Smooth muscle cell (in vitro differentiated cells): ENCODE data around the gene LRRN4. TPM values are rescaled to one million over a fixed set of nuclear protein-coding genes. Genes with fewer than 3 reads are reported as not detected.

Experiments
- DNase-seq: peaks from one replicate; lab custom pipeline; 2025; ENCODE audit not compliant: unreplicated experiment; lab: John Stamatoyannopoulos, UW
- H2AFZ ChIP-seq: fragments of 200-600 bp; sonication (generic); 2 replicates; pipeline ENCODE4 v1.6.0; 2016; ENCODE audit warnings: antibody characterized with exemption, low read depth, mild to moderate bottlenecking
- H3F3A ChIP-seq: fragments of 200-600 bp; sonication (generic); 2 replicates; pipeline ENCODE4 v1.6.0; 2017; ENCODE audit warnings: antibody characterized with exemption, low read depth
- H3K27ac ChIP-seq: fragments of 200-600 bp; sonication (generic); 2 replicates; pipeline ENCODE4 v1.5.1; 2016; ENCODE audit warnings: low read depth, mild to moderate bottlenecking
- H3K27me3 ChIP-seq: fragments of 200-600 bp; sonication (generic); 2 replicates; pipeline ENCODE4 v1.6.1; 2016; ENCODE audit warnings: low read depth, mild to moderate bottlenecking
- H3K36me3 ChIP-seq: fragments of 200-600 bp; sonication (generic); 2 replicates; pipeline ENCODE4 v1.5.1; 2016; ENCODE audit warnings: low read depth
- H3K4me1 ChIP-seq: fragments of 200-600 bp; sonication (generic); 2 replicates; pipeline ENCODE4 v1.5.1; 2016; ENCODE audit warnings: low read depth
- H3K4me2 ChIP-seq: fragments of 200-600 bp; sonication (generic); 2 replicates; pipeline ENCODE4 v1.6.0; 2016; ENCODE audit warnings: mild to moderate bottlenecking
- H3K4me3 ChIP-seq: fragments of 200-600 bp; sonication (generic); 2 replicates; pipeline ENCODE4 v1.5.1; 2016; ENCODE audit warnings: mild to moderate bottlenecking
- H3K79me2 ChIP-seq: fragments of 200-600 bp; sonication (generic); 2 replicates; pipeline ENCODE4 v1.6.0; 2016; ENCODE audit warnings: low read depth, mild to moderate bottlenecking
- H3K9ac ChIP-seq: fragments of 200-600 bp; sonication (generic); 2 replicates; pipeline ENCODE4 v1.6.0; 2016; ENCODE audit warnings: low read depth
- H3K9me3 ChIP-seq: fragments of 200-600 bp; sonication (generic); replicated peaks from 2 replicates; pipeline ENCODE4 v1.5.1; 2016; ENCODE audit warnings: low read depth
- H4K20me1 ChIP-seq: fragments of 200-600 bp; sonication (generic); 2 replicates; pipeline ENCODE4 v1.6.0; 2016; ENCODE audit warnings: low read depth
- WGBS: methylation state at CpG from one replicate; pipeline ENCODE4 v1.1.7; 2016; ENCODE audit warnings: low lambda C conversion rate; 5-methylcytosine and 5-hydroxymethylcytosine counted together
- polyA plus RNA-seq: library from polyadenylated mRNA; unstranded; fragments of >200 nt; fragmentation: Nextera tagmentation; extraction: Ambion mirVana; gene quantifications from 2 replicates; pipeline ENCODE4 v1.2.1, GENCODE V29; 2016
- total RNA-seq: library from RNA; depleted of rRNA; stranded (reverse); fragments of >200 nt; gene quantifications from 2 replicates; pipeline ENCODE4 v1.2.3, GENCODE V29; 2014
- TF ChIP-seq, protein P1 (sequence below): fragments of 200-600 bp; sonication (generic); IDR thresholded peaks from 2 replicates; pipeline ENCODE4 v1.5.1; 2017; ENCODE audit warnings: borderline replicate concordance, mild to moderate bottlenecking, antibody characterized with exemption; ENCODE audit not compliant: insufficient read depth, poor library complexity, severe bottlenecking

LRRN4 gene
- total and polyA plus RNA-seq, 2 experiments from 2014 or later = 3.9 to 5.7 TPM

DNA sequence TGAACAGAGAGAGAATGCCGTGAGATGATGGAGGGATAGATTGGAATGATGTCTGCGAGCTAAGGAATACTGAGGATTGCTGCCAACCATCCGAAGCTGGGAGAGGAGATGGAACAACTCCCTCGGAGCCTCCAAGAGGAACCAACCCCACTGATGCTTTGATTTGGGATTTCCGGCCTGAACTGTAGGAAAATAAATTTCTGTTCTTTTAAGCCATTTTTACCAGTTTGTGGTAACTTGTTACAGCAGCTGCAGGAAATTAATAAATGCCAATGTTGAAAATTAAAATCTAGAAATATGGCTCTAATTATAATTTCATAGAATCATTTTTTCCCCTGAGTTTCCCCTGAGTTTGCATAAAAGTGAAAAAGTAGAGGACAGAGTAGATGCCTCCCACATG is 14.1 kb downstream of the LRRN4 start:
- Histone ChIP-seq H4K20me1 (peaks cover 7% of the 10 kb centered on the region), H3K27ac (no peak overlapping the region), H3F3A (peaks cover 7% of the 10 kb centered on the region), H3K9ac (no peak overlapping the region), H3K27me3 (no peaks in the 10 kb centered on the region), H3K4me2 (no peak overlapping the region), H3K4me3 (no peak overlapping the region), H3K79me2 (no peaks in the 10 kb centered on the region), H3K9me3 (no peaks in the 10 kb centered on the region), H3K4me1 (no peaks in the 10 kb centered on the region), H2AFZ (no peak overlapping the region), H3K36me3 (peaks cover 18% of the 10 kb centered on the region)
- TF ChIP-seq, protein P1, sequence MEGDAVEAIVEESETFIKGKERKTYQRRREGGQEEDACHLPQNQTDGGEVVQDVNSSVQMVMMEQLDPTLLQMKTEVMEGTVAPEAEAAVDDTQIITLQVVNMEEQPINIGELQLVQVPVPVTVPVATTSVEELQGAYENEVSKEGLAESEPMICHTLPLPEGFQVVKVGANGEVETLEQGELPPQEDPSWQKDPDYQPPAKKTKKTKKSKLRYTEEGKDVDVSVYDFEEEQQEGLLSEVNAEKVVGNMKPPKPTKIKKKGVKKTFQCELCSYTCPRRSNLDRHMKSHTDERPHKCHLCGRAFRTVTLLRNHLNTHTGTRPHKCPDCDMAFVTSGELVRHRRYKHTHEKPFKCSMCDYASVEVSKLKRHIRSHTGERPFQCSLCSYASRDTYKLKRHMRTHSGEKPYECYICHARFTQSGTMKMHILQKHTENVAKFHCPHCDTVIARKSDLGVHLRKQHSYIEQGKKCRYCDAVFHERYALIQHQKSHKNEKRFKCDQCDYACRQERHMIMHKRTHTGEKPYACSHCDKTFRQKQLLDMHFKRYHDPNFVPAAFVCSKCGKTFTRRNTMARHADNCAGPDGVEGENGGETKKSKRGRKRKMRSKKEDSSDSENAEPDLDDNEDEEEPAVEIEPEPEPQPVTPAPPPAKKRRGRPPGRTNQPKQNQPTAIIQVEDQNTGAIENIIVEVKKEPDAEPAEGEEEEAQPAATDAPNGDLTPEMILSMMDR = no peak
- 95% methylated on average over 5 of the region's 5 CpGs for WGBS
- no peak for DNase-seq

DNA sequence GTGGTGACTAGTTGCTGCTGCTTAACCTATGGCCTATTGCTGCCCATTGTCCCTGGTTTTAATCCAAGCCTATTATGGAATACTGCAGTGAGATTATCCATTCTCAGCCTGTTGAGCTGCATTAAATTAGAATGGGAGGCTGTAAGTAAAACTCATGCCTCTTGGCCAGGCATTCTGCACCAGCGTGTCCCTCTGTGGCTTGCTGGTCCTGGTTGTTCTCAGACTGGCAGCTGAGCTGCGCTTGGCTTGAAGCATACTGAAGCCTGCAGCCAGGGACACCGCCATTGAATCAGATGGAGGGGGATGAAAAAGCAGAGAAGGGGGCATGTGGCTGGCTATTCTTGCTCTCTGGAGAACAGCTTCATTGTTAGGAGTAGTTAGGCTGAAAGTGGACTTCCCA is 15.6 kb downstream of the LRRN4 start:
- H3K9ac ChIP-seq = no peak overlapping the region
- no peak overlapping the region for H3K4me3 ChIP-seq
- H3K27me3 ChIP-seq = no peaks in the 10 kb centered on the region
- H3K27ac ChIP-seq = no peak overlapping the region
- peaks cover 7% of the 10 kb centered on the region for H3F3A ChIP-seq
- peaks cover 16% of the 10 kb centered on the region for H4K20me1 ChIP-seq
- peaks cover 28% of the 10 kb centered on the region for H3K36me3 ChIP-seq
- WGBS = 77% methylated on average over 3 of the region's 3 CpGs
- H2AFZ ChIP-seq = no peak overlapping the region
- no peak overlapping the region for H3K4me2 ChIP-seq
- TF ChIP-seq, protein P1 = no peak
- no peaks in the 10 kb centered on the region for H3K4me1 ChIP-seq
- no peak for DNase-seq
- no peaks in the 10 kb centered on the region for H3K9me3 ChIP-seq
- H3K79me2 ChIP-seq = peaks cover 4% of the 10 kb centered on the region

GRCh38 chr20:6037082-6037481 is 16.8 kb downstream of the LRRN4 start:
- no peak for DNase-seq
- 92% methylated on average over 1 of the region's 1 CpG for WGBS
- no peaks in the 10 kb centered on the region for H3K27me3 ChIP-seq
- H3K4me2 ChIP-seq = no peak overlapping the region
- H3K79me2 ChIP-seq = peaks cover 4% of the 10 kb centered on the region
- no peak overlapping the region for H2AFZ ChIP-seq
- peaks cover 28% of the 10 kb centered on the region for H3K36me3 ChIP-seq
- no peak overlapping the region for H3K9ac ChIP-seq
- peaks cover 27% of the 10 kb centered on the region for H4K20me1 ChIP-seq
- no peak overlapping the region for H3K27ac ChIP-seq
- TF ChIP-seq, protein P1 = no peak
- H3K4me1 ChIP-seq = no peaks in the 10 kb centered on the region
- peaks cover 7% of the 10 kb centered on the region for H3F3A ChIP-seq
- H3K4me3 ChIP-seq = no peak overlapping the region
- H3K9me3 ChIP-seq = no peaks in the 10 kb centered on the region

DNA sequence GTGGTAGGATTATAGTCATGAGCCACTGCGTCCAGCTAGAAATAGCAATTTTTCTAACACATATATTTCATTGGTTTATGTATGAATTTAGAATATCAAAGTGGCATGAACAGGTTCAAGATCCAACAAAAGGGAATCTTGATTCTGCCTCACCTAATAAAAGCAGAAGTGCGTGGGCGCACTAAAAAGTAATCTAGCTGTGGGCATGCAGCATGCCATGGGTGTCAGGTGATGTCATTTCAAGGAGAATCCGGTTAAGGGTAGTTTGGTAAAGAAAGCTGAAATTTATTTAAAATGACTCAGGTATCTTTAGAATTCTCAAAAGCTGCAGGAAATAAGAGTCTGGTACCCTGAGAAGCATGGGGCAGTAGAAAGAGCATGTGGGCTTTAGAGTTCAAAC is 17.6 kb downstream of the LRRN4 start:
- H3K27me3 ChIP-seq = no peaks in the 10 kb centered on the region
- TF ChIP-seq, protein P1 = no peak
- DNase-seq = no peak
- peaks cover 12% of the 10 kb centered on the region for H3K79me2 ChIP-seq
- H3K9ac ChIP-seq = no peak overlapping the region
- no peaks in the 10 kb centered on the region for H3K4me1 ChIP-seq
- no peak overlapping the region for H3K4me2 ChIP-seq
- H4K20me1 ChIP-seq = peaks cover 33% of the 10 kb centered on the region
- H3K36me3 ChIP-seq = peaks cover 28% of the 10 kb centered on the region
- no peak overlapping the region for H3K27ac ChIP-seq
- no peaks in the 10 kb centered on the region for H3K9me3 ChIP-seq
- H3F3A ChIP-seq = peaks cover 7% of the 10 kb centered on the region
- no peak overlapping the region for H2AFZ ChIP-seq
- H3K4me3 ChIP-seq = no peak overlapping the region
- 95% methylated on average over 4 of the region's 4 CpGs for WGBS
